WTC11 (cell line): ENCODE measurements around the gene ZNF814. TPM values are rescaled to one million over a fixed set of nuclear protein-coding genes. Genes with fewer than 3 reads are reported as not detected.
A peak's percentile ranks its signal among the peaks of the same experiment; 100 is the strongest.

Experiments used
- ATAC-seq: fragments of 200-7000 bp; cut with Tn5 transposase; 2 replicates; pipeline ENCODE4 v1.10.0; 2021; ENCODE audit warnings: mild to moderate bottlenecking, moderate library complexity
- CTCF ChIA-PET: fragments of 300-600 bp; sonication (Branson Sonifier 250); formaldehyde crosslinking; loops from one replicate; lab custom pipeline; 2021; ENCODE audit warnings: antibody characterized with exemption; lab: Charles Lee
- POLR2A ChIA-PET: fragments of 350-600 bp; sonication (Branson Sonifier 250); formaldehyde crosslinking; loops from one replicate; lab custom pipeline; 2021; ENCODE audit warnings: antibody characterized with exemption; lab: Charles Lee
- DNase-seq: peaks from one replicate; pipeline ENCODE4 v3.0.0; 2021; ENCODE audit warnings: low spot score
- H3K27ac Mint-ChIP-seq: 2 replicates; pipeline ENCODE4 v1.8.0; 2021; ENCODE audit warnings: mixed read lengths
- H3K27me3 Mint-ChIP-seq: 2 replicates; pipeline ENCODE4 v1.8.0; 2021; ENCODE audit warnings: low read depth, mild to moderate bottlenecking, moderate library complexity, mixed read lengths
- H3K36me3 Mint-ChIP-seq: 2 replicates; pipeline ENCODE4 v1.8.0; 2021; ENCODE audit warnings: mixed read lengths
- H3K4me1 Mint-ChIP-seq: 2 replicates; pipeline ENCODE4 v1.8.0; 2022; ENCODE audit warnings: mixed read lengths
- H3K4me3 Mint-ChIP-seq: 2 replicates; pipeline ENCODE4 v1.8.0; 2021; ENCODE audit warnings: mild to moderate bottlenecking, moderate library complexity, mixed read lengths
- H3K9me3 Mint-ChIP-seq: 2 replicates; pipeline ENCODE4 v1.8.0; 2021; ENCODE audit warnings: mixed read lengths
- AR ChIP-seq: fragments of 250-450 bp; sonication (Bioruptor Pico); IDR thresholded peaks from 2 replicates; pipeline ENCODE4 v1.9.0; 2021; ENCODE audit warnings: mild to moderate bottlenecking
- ATF2 ChIP-seq: sonication (generic); formaldehyde crosslinking; IDR thresholded peaks from 2 replicates; pipeline ENCODE4 v1.8.1; 2022; ENCODE audit warnings: low read depth, missing genetic modification reagents, borderline replicate concordance
- ELF4 ChIP-seq: sonication (generic); formaldehyde crosslinking; IDR thresholded peaks from 2 replicates; pipeline ENCODE4 v1.8.1; 2022; ENCODE audit warnings: low read depth, mild to moderate bottlenecking, moderate library complexity, missing genetic modification reagents
- ERG ChIP-seq: fragments of 250-450 bp; sonication (Bioruptor Pico); IDR thresholded peaks from 2 replicates; pipeline ENCODE4 v1.8.0; 2021; ENCODE audit warnings: mild to moderate bottlenecking
- FOXP4 ChIP-seq: sonication (generic); formaldehyde crosslinking; IDR thresholded peaks from 2 replicates; pipeline ENCODE4 v1.8.0; 2022; ENCODE audit warnings: mild to moderate bottlenecking, missing genetic modification reagents
- IRF1 ChIP-seq: sonication (generic); formaldehyde crosslinking; IDR thresholded peaks from 2 replicates; pipeline ENCODE4 v1.8.0; 2023; ENCODE audit warnings: missing genetic modification reagents
- KAT7 ChIP-seq: sonication (generic); formaldehyde crosslinking; IDR thresholded peaks from 2 replicates; pipeline ENCODE4 v1.8.1; 2023; ENCODE audit warnings: missing genetic modification reagents, mild to moderate bottlenecking, borderline replicate concordance
- MYBL2 ChIP-seq: sonication (generic); formaldehyde crosslinking; IDR thresholded peaks from 2 replicates; pipeline ENCODE4 v1.8.1; 2023; ENCODE audit warnings: mild to moderate bottlenecking, moderate library complexity, missing genetic modification reagents
- PRRX2 ChIP-seq: fragments of 250-450 bp; sonication (Bioruptor Pico); IDR thresholded peaks from 2 replicates; pipeline ENCODE4 v1.8.0; 2021; ENCODE audit warnings: mild to moderate bottlenecking
- RELA ChIP-seq: sonication (generic); formaldehyde crosslinking; IDR thresholded peaks from 2 replicates; pipeline ENCODE4 v1.8.1; 2022; ENCODE audit warnings: missing genetic modification reagents, mild to moderate bottlenecking, borderline replicate concordance
- RORB ChIP-seq: fragments of 250-450 bp; sonication (Bioruptor Pico); IDR thresholded peaks from 2 replicates; pipeline ENCODE4 v1.9.0; 2021; ENCODE audit warnings: mild to moderate bottlenecking
- SMAD3 ChIP-seq: sonication (generic); formaldehyde crosslinking; IDR thresholded peaks from 2 replicates; pipeline ENCODE4 v1.8.0; 2022; ENCODE audit warnings: missing genetic modification reagents, mild to moderate bottlenecking, borderline replicate concordance
- SMAD4 ChIP-seq: sonication (generic); formaldehyde crosslinking; IDR thresholded peaks from 2 replicates; pipeline ENCODE4 v1.8.0; 2022; ENCODE audit warnings: mild to moderate bottlenecking, missing genetic modification reagents
- TCF7 ChIP-seq: sonication (generic); formaldehyde crosslinking; IDR thresholded peaks from 2 replicates; pipeline ENCODE4 v1.8.0; 2022; ENCODE audit warnings: mild to moderate bottlenecking, low read depth, missing genetic modification reagents, moderate library complexity
- USF1 ChIP-seq: sonication (generic); formaldehyde crosslinking; IDR thresholded peaks from 2 replicates; pipeline ENCODE4 v1.8.0; 2022; ENCODE audit warnings: mild to moderate bottlenecking, missing genetic modification reagents
- ZBTB43 ChIP-seq: sonication (generic); formaldehyde crosslinking; IDR thresholded peaks from 2 replicates; pipeline ENCODE4 v1.8.1; 2023; ENCODE audit warnings: mild to moderate bottlenecking, missing genetic modification reagents
- ZNF232 ChIP-seq: sonication (generic); formaldehyde crosslinking; IDR thresholded peaks from 2 replicates; pipeline ENCODE4 v1.8.0; 2022; ENCODE audit warnings: mild to moderate bottlenecking, missing genetic modification reagents
- ZNF317 ChIP-seq: sonication (generic); formaldehyde crosslinking; IDR thresholded peaks from 2 replicates; pipeline ENCODE4 v1.8.1; 2023; ENCODE audit warnings: low read depth, mild to moderate bottlenecking, moderate library complexity, missing genetic modification reagents, borderline replicate concordance
- ZNF512 ChIP-seq: sonication (generic); formaldehyde crosslinking; IDR thresholded peaks from 2 replicates; pipeline ENCODE4 v1.8.1; 2022; ENCODE audit warnings: missing genetic modification reagents, borderline replicate concordance
- total RNA-seq: library from RNA; stranded (reverse); gene quantifications from 3 replicates; pipeline ENCODE4 v1.2.3, GENCODE V29; 2021

The ZNF814 gene
- total RNA-seq, 1 experiment from 2014 or later: 60.7 TPM

GRCh38 chr19:57807541-57807940 is 81.3 kb downstream of the ZNF814 start (continued):
- no peak for TF ChIP-seq FOXP4 (CRISPR knock-in tag)
- no peak for TF ChIP-seq SMAD3 (CRISPR knock-in tag)
- no peak for TF ChIP-seq SMAD4
- no peak for TF ChIP-seq RORB (CRISPR knock-in tag)
- no peak for TF ChIP-seq ZNF232 (CRISPR knock-in tag)
- no peak for TF ChIP-seq IRF1 (CRISPR knock-in tag)
- no peak for TF ChIP-seq RELA (CRISPR knock-in tag)
- TF ChIP-seq USF1 (CRISPR knock-in tag): no peak
- TF ChIP-seq ZBTB43: no peak
- no peak for TF ChIP-seq KAT7 (CRISPR knock-in tag)
- no peak for TF ChIP-seq ERG (CRISPR knock-in tag)
- no peak for TF ChIP-seq PRRX2 (CRISPR knock-in tag)
- no peak for TF ChIP-seq ZNF317
- TF ChIP-seq ZNF512 (CRISPR knock-in tag): no peak

- H3K4me1 Mint-ChIP-seq: peaks cover 70% of the 10 kb centered on the region
- CTCF ChIA-PET: interaction anchor here (0.6 to 2.5 kb wide), 3 partner anchors 11 to 38 kb away, joined by 3 to 12 read pairs (median 3); no protein-coding TSS in a partner anchor
- H3K36me3 Mint-ChIP-seq: peaks cover 22% of the 10 kb centered on the region
- no peaks in the 10 kb centered on the region for H3K9me3 Mint-ChIP-seq
- H3K27me3 Mint-ChIP-seq: no peaks in the 10 kb centered on the region
- peak overlapping the region; percentile 100 for H3K27ac Mint-ChIP-seq
- POLR2A ChIA-PET: interaction anchor here (0.5 to 2.9 kb wide), 4 partner anchors 11 to 145 kb away, joined by 4 to 11 read pairs (median 6); partner anchors contain the start of gene ZNF552
- DNase-seq: peak; percentile 69
- peak; percentile 60 for ATAC-seq
- H3K4me3 Mint-ChIP-seq: peak overlapping the region; percentile 86
- no peak for TF ChIP-seq MYBL2 (CRISPR knock-in tag)
- TF ChIP-seq TCF7 (CRISPR knock-in tag): no peak
- no peak for TF ChIP-seq ELF4 (CRISPR knock-in tag)
- TF ChIP-seq AR (CRISPR knock-in tag): no peak; the same call in 1 of the 2 replicates
- TF ChIP-seq ATF2 (CRISPR knock-in tag): no peak
- TF ChIP-seq USF1 (CRISPR knock-in tag): no peak
- TF ChIP-seq ERG (CRISPR knock-in tag): no peak
Measured at GRCh38 chr19:57803594-57804325, 85.1 kb downstream of the ZNF814 start.
